DND-41 (cell line): ENCODE data around the gene NPM3.

Experiments
- ATAC-seq: fragments of 200-7000 bp; cut with Tn5 transposase; 3 replicates; pipeline ENCODE4 v1.9.1; 2021; ENCODE audit warnings: low read depth; ENCODE audit not compliant: insufficient read depth
- DNase-seq: peaks from one replicate; pipeline ENCODE4 v3.0.0-alpha.2; 2020
- H2AFZ ChIP-seq: 2 replicates; pipeline ENCODE4 v1.6.0; 2012; ENCODE audit warnings: low read depth, low read length
- H3K27ac ChIP-seq: 2 replicates; pipeline ENCODE4 v1.5.1; 2012; ENCODE audit warnings: low read length, inconsistent platforms
- H3K27me3 ChIP-seq: fragments of 200-600 bp; sonication (generic); 2 replicates; pipeline ENCODE4 v1.6.0; 2012; ENCODE audit warnings: low read length, mild to moderate bottlenecking, inconsistent platforms; ENCODE audit not compliant: insufficient read depth, poor library complexity
- H3K36me3 ChIP-seq: 2 replicates; pipeline ENCODE4 v1.5.1; 2012; ENCODE audit warnings: low read length, inconsistent platforms; ENCODE audit not compliant: insufficient read depth
- H3K4me1 ChIP-seq: 2 replicates; pipeline ENCODE4 v1.5.1; 2012; ENCODE audit warnings: mild to moderate bottlenecking, low read length; ENCODE audit not compliant: insufficient read depth
- H3K4me2 ChIP-seq: 2 replicates; pipeline ENCODE4 v1.6.0; 2012; ENCODE audit warnings: mild to moderate bottlenecking, moderate library complexity, low read length, inconsistent platforms; ENCODE audit not compliant: insufficient read depth
- H3K4me3 ChIP-seq, 2 experiments: fragments of 200-600 bp in 1 of 2; shearing (Covaris generic) in 1 of 2; 2 replicates each; pipeline ENCODE4 v1.5.1; 2012 to 2016; ENCODE audit warnings: inconsistent platforms in 2 of 2, low read length in 2 of 2, mild to moderate bottlenecking in 2 of 2, low read depth in 1 of 2, moderate library complexity in 1 of 2
- H3K79me2 ChIP-seq: 2 replicates; pipeline ENCODE4 v1.6.0; 2012; ENCODE audit warnings: low read length, inconsistent platforms; ENCODE audit not compliant: insufficient read depth
- H3K9ac ChIP-seq: 2 replicates; pipeline ENCODE4 v1.6.0; 2012; ENCODE audit warnings: low read depth, mild to moderate bottlenecking, inconsistent platforms, low read length, moderate library complexity
- H3K9me3 ChIP-seq: 2 replicates; pipeline ENCODE4 v1.5.1; 2012; ENCODE audit warnings: low read length, moderate library complexity, mild to moderate bottlenecking, inconsistent platforms; ENCODE audit not compliant: insufficient read depth, severe bottlenecking
- H4K20me1 ChIP-seq: 2 replicates; pipeline ENCODE4 v1.6.0; 2012; ENCODE audit warnings: low read length; ENCODE audit not compliant: insufficient read depth
- EZH2 ChIP-seq: IDR thresholded peaks from 3 replicates; pipeline ENCODE4 v1.6.1; 2012; ENCODE audit warnings: borderline replicate concordance, low read depth, mild to moderate bottlenecking, moderate library complexity, low read length, inconsistent platforms; ENCODE audit not compliant: severe bottlenecking
- TF ChIP-seq, protein P1 (sequence below): IDR thresholded peaks from 2 replicates; pipeline ENCODE4 v1.5.1; 2012; ENCODE audit warnings: borderline replicate concordance, low read length, moderate library complexity, mild to moderate bottlenecking; ENCODE audit not compliant: poor library complexity, severe bottlenecking; ENCODE audit errors: extremely low read depth

NPM3 gene

GRCh38 chr10:101807158-101807557 lies 23.9 kb upstream of the NPM3 start:
- Histone ChIP-seq H3K9ac (no peak overlapping the region), H3K9me3 (no peaks in the 10 kb centered on the region), H4K20me1 (peaks cover 21% of the 10 kb centered on the region), H3K4me3 (no peak overlapping the region), H3K27ac (no peak overlapping the region), H3K27me3 (no peaks in the 10 kb centered on the region), H3K36me3 (peaks cover 94% of the 10 kb centered on the region), H3K4me2 (no peak overlapping the region), H3K79me2 (peaks cover 72% of the 10 kb centered on the region), H2AFZ (no peak overlapping the region), H3K4me1 (no peaks in the 10 kb centered on the region)
- no peak for TF ChIP-seq EZH2
- TF ChIP-seq, protein P1, sequence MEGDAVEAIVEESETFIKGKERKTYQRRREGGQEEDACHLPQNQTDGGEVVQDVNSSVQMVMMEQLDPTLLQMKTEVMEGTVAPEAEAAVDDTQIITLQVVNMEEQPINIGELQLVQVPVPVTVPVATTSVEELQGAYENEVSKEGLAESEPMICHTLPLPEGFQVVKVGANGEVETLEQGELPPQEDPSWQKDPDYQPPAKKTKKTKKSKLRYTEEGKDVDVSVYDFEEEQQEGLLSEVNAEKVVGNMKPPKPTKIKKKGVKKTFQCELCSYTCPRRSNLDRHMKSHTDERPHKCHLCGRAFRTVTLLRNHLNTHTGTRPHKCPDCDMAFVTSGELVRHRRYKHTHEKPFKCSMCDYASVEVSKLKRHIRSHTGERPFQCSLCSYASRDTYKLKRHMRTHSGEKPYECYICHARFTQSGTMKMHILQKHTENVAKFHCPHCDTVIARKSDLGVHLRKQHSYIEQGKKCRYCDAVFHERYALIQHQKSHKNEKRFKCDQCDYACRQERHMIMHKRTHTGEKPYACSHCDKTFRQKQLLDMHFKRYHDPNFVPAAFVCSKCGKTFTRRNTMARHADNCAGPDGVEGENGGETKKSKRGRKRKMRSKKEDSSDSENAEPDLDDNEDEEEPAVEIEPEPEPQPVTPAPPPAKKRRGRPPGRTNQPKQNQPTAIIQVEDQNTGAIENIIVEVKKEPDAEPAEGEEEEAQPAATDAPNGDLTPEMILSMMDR, result no peak
- ATAC-seq (no peak), DNase-seq (no peak)

GRCh38 chr10:101803511-101803910 lies 20.3 kb upstream of the NPM3 start:
- Histone ChIP-seq H3K36me3 (peaks cover 94% of the 10 kb centered on the region), H3K9ac (no peak overlapping the region), H2AFZ (no peak overlapping the region), H3K9me3 (no peaks in the 10 kb centered on the region), H3K79me2 (peaks cover 67% of the 10 kb centered on the region), H3K27ac (no peak overlapping the region), H4K20me1 (peaks cover 20% of the 10 kb centered on the region), H3K4me1 (no peaks in the 10 kb centered on the region), H3K27me3 (no peaks in the 10 kb centered on the region), H3K4me3 (no peak overlapping the region), H3K4me2 (no peak overlapping the region)
- TF ChIP-seq, protein P1, result no peak
- TF ChIP-seq EZH2, result no peak
- ATAC-seq (no peak), DNase-seq (no peak)

DNA sequence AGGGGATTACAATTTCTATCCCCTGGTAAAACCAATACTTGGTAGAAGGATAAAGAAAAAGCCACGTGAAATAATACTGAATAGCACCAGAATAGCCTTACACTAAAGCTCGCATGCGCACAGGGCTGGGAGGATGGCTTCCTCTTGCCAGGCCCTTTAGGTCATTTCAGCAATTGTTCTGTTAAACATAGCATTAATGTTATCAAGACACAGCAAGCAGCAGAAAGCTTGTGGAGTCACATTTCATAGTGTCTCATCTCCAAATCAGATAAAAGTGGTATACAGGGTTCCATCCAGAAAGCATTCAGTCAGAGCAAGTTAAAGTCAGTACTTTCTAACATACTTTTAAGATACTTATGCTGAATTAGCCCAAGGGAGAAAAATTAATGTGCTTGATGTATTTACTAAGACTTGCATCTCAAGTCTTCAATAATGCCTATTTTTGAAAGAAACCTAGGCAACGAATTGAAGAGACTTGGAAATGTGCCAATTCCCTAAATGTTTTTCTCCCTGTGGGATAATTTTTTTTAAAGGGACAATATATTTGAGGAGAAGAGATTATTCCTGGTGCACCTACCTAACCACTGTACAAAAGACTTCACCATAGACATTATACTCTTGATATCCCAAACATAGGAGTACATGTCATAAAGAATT lies 14.3 kb upstream of the NPM3 start:
- Histone ChIP-seq H3K27ac (no peak overlapping the region), H3K9ac (no peak overlapping the region), H3K27me3 (no peaks in the 10 kb centered on the region), H3K4me3 (no peak overlapping the region), H3K4me2 (no peak overlapping the region), H3K36me3 (peaks cover 93% of the 10 kb centered on the region), H3K79me2 (peaks cover 44% of the 10 kb centered on the region), H3K9me3 (no peaks in the 10 kb centered on the region), H3K4me1 (no peaks in the 10 kb centered on the region), H2AFZ (no peak overlapping the region), H4K20me1 (peaks cover 21% of the 10 kb centered on the region)
- TF ChIP-seq EZH2, result no peak
- TF ChIP-seq, protein P1, result no peak
- no peak for DNase-seq
- ATAC-seq, result no peak

GRCh38 chr10:101793526-101793925 lies 10.3 kb upstream of the NPM3 start:
- Histone ChIP-seq H2AFZ (no peak overlapping the region), H3K9me3 (no peaks in the 10 kb centered on the region), H3K9ac (no peak overlapping the region), H3K4me3 (no peak overlapping the region), H3K79me2 (peaks cover 14% of the 10 kb centered on the region), H3K36me3 (peaks cover 90% of the 10 kb centered on the region), H3K27ac (no peak overlapping the region), H3K4me2 (no peak overlapping the region), H3K27me3 (no peaks in the 10 kb centered on the region), H4K20me1 (peaks cover 5% of the 10 kb centered on the region; the same call in 1 of the 2 replicates), H3K4me1 (no peaks in the 10 kb centered on the region)
- DNase-seq, result no peak
- ATAC-seq, result no peak
- TF ChIP-seq EZH2, result no peak
- TF ChIP-seq, protein P1, result no peak
